HCT116 (cell line): ENCODE measurements around the gene ARSJ. TPM values are rescaled to one million over a fixed set of nuclear protein-coding genes. Genes with fewer than 3 reads are reported as not detected.

Experiments
- ATAC-seq: fragments of 200-7000 bp; cut with Tn5 transposase; 2 replicates; pipeline ENCODE4 v1.9.1; 2020; ENCODE audit warnings: mild to moderate bottlenecking, moderate library complexity
- BruUV-seq: library from RNA; stranded (reverse); fragments of 400-500 nt; replicated peaks from 2 replicates; lab custom pipeline; 2021; lab: Mats Ljungman, UMichigan
- CTCF ChIA-PET: fragments of 300-600 bp; sonication (Branson Sonifier 250); formaldehyde crosslinking; loops from one replicate; lab custom pipeline; 2021; ENCODE audit warnings: antibody characterized with exemption; lab: Charles Lee
- POLR2A ChIA-PET: fragments of 300-600, 350-600 bp; sonication (Branson Sonifier 250); formaldehyde crosslinking; loops from one replicate; lab custom pipeline; 2021; ENCODE audit warnings: antibody characterized with exemption; lab: Charles Lee
- RAD21 ChIA-PET, 2 experiments: fragments of 300-600 bp; sonication (Branson Sonifier 250); formaldehyde crosslinking; loops; one replicate each; lab custom pipeline; 2023; ENCODE audit warnings: low total read pairs in 2 of 2; ENCODE audit not compliant: uncharacterized antibody in 2 of 2, unreplicated experiment in 2 of 2, low non-redundant PET in 1 of 2; lab: Charles Lee
- DNase-seq: peaks from one replicate; pipeline ENCODE4 v3.0.0-alpha.2; 2010; ENCODE audit warnings: low read depth, low spot score
- H2AFZ ChIP-seq: fragments of 200-600 bp; shearing (Covaris generic), sonication (generic); 2 replicates; pipeline ENCODE4 v1.6.1; 2017; ENCODE audit warnings: low read depth, mixed run types, mixed read lengths, antibody characterized with exemption, low read length; ENCODE audit not compliant: poor library complexity, severe bottlenecking
- H3K27ac ChIP-seq: 2 replicates; pipeline ENCODE4 v1.5.1; 2012; ENCODE audit warnings: low read depth, low read length
- H3K27me3 ChIP-seq: fragments of 200-600 bp; sonication (generic); 2 replicates; pipeline ENCODE4 v1.6.1; 2016; ENCODE audit warnings: mixed run types, low read length, mixed read lengths; ENCODE audit not compliant: insufficient read depth
- H3K36me3 ChIP-seq, 2 experiments: fragments of 200-500 bp in 1 of 2; fragments of 200-600 bp in 1 of 2; sonication (Bioruptor generic) in 1 of 2; sonication (generic) in 1 of 2; 2 replicates each; pipeline versions ENCODE4 v1.5.1 to v1.6.1; 2014 to 2016; ENCODE audit warnings: low read length in 2 of 2, inconsistent platforms in 1 of 2, mixed read lengths in 1 of 2, mixed run types in 1 of 2; ENCODE audit not compliant: insufficient read depth in 2 of 2, control insufficient read depth in 1 of 2
- H3K4me1 ChIP-seq, 2 experiments: fragments of 200-600 bp in 1 of 2; sonication (generic) in 1 of 2; 2 replicates each; pipeline versions ENCODE4 v1.5.1 to v1.6.1; 2012 to 2017; ENCODE audit warnings: low read length in 2 of 2, inconsistent platforms in 1 of 2, mild to moderate bottlenecking in 1 of 2, mixed read lengths in 1 of 2, mixed run types in 1 of 2, moderate library complexity in 1 of 2; ENCODE audit not compliant: insufficient read depth in 2 of 2, control insufficient read depth in 1 of 2
- H3K4me2 ChIP-seq: fragments of 200-600 bp; sonication (generic); 2 replicates; pipeline ENCODE4 v1.6.1; 2017; ENCODE audit warnings: mixed run types, low read length, mixed read lengths
- H3K4me3 ChIP-seq, 2 experiments: fragments of 200-600 bp in 1 of 2; sonication (generic) in 1 of 2; replicated peaks in 1 of 2; 2 replicates each; pipeline ENCODE4 v1.5.1; 2011 to 2016; ENCODE audit warnings: low read length in 2 of 2, control low read depth in 1 of 2, low read depth in 1 of 2, mild to moderate bottlenecking in 1 of 2, mixed read lengths in 1 of 2, mixed run types in 1 of 2
- H3K79me2 ChIP-seq: fragments of 200-600 bp; sonication (generic); 2 replicates; pipeline ENCODE4 v1.6.1; 2017; ENCODE audit warnings: mild to moderate bottlenecking, mixed run types, low read length, moderate library complexity, mixed read lengths; ENCODE audit not compliant: insufficient read depth
- H3K9ac ChIP-seq: fragments of 200-600 bp; sonication (generic); 2 replicates; pipeline ENCODE4 v1.6.1; 2016; ENCODE audit warnings: low read length, mixed read lengths
- H3K9me2 ChIP-seq: fragments of 200-600 bp; sonication (generic), shearing (Covaris generic); 2 replicates; pipeline ENCODE4 v1.6.1; 2017; ENCODE audit warnings: mixed run types, mild to moderate bottlenecking, moderate library complexity; ENCODE audit not compliant: insufficient read depth
- H3K9me3 ChIP-seq, 2 experiments: fragments of 200-500 bp in 1 of 2; fragments of 200-600 bp in 1 of 2; sonication (Bioruptor generic) in 1 of 2; sonication (generic) in 1 of 2; 2 replicates each; pipeline ENCODE4 v1.6.1; 2014 to 2017; ENCODE audit warnings: low read length in 2 of 2, mixed read lengths in 2 of 2, inconsistent platforms in 1 of 2, low read depth in 1 of 2, mild to moderate bottlenecking in 1 of 2, mixed run types in 1 of 2, moderate library complexity in 1 of 2; ENCODE audit not compliant: control insufficient read depth in 1 of 2, insufficient read depth in 1 of 2
- H4K20me1 ChIP-seq: fragments of 200-600 bp; sonication (generic), shearing (Covaris generic); 2 replicates; pipeline ENCODE4 v1.6.1; 2017; ENCODE audit warnings: mixed run types, mild to moderate bottlenecking, moderate library complexity; ENCODE audit not compliant: insufficient read depth
- ATF3 ChIP-seq: IDR thresholded peaks from 2 replicates; pipeline ENCODE4 v1.6.1; 2012
- CBX3 ChIP-seq: IDR thresholded peaks from 2 replicates; pipeline ENCODE4 v1.6.1; 2012; ENCODE audit warnings: low read depth
- CTCF ChIP-seq, 3 experiments: fragments of 200-600 bp in 1 of 3; sonication (generic) in 1 of 3; IDR thresholded peaks in 2 of 3; conservative IDR thresholded peaks in 1 of 3; 2 replicates each; pipeline ENCODE4 v1.5.1; 2012 to 2017; ENCODE audit warnings: low read depth in 2 of 3, low read length in 2 of 3, antibody characterized with exemption in 1 of 3, borderline replicate concordance in 1 of 3, control low read depth in 1 of 3, mild to moderate bottlenecking in 1 of 3, mixed read lengths in 1 of 3, mixed run types in 1 of 3, moderate library complexity in 1 of 3; ENCODE audit not compliant: insufficient read depth in 1 of 3
- EGR1 ChIP-seq: IDR thresholded peaks from 2 replicates; pipeline ENCODE4 v1.6.1; 2012; ENCODE audit warnings: low read depth
- ELF1 ChIP-seq: IDR thresholded peaks from 2 replicates; pipeline ENCODE4 v1.6.1; 2012; ENCODE audit warnings: low read depth, borderline replicate concordance
- EZH2 ChIP-seq: fragments of 200-600 bp; sonication (generic); IDR thresholded peaks from 2 replicates; pipeline ENCODE4 v1.6.1; 2017; ENCODE audit warnings: antibody characterized with exemption, mixed run types
- EZH2phosphoT487 ChIP-seq: fragments of 200-600 bp; IDR thresholded peaks from 2 replicates; pipeline ENCODE4 v1.6.1; 2018; ENCODE audit warnings: antibody characterized with exemption, borderline replicate concordance
- POLR2A ChIP-seq: IDR thresholded peaks from 2 replicates; pipeline ENCODE4 v1.7.0; 2011; ENCODE audit warnings: borderline replicate concordance; ENCODE audit not compliant: insufficient read depth, insufficient read length; ENCODE audit errors: extremely low read depth
- POLR2AphosphoS5 ChIP-seq: IDR thresholded peaks from 2 replicates; pipeline ENCODE4 v1.6.1; 2011; ENCODE audit warnings: mild to moderate bottlenecking, low read depth, low read length, moderate library complexity
- RAD21 ChIP-seq: IDR thresholded peaks from 2 replicates; pipeline ENCODE4 v1.6.1; 2012; ENCODE audit warnings: low read depth, mild to moderate bottlenecking
- SIN3A ChIP-seq: IDR thresholded peaks from 2 replicates; pipeline ENCODE4 v1.6.1; 2012; ENCODE audit warnings: low read depth
- SRF ChIP-seq: IDR thresholded peaks from 2 replicates; pipeline ENCODE4 v1.6.1; 2012; ENCODE audit warnings: low read depth
- TCF7L2 ChIP-seq: IDR thresholded peaks from 2 replicates; pipeline ENCODE4 v1.7.0; 2011; ENCODE audit warnings: borderline replicate concordance, inconsistent platforms; ENCODE audit not compliant: insufficient read depth, insufficient read length; ENCODE audit errors: extremely low read depth
- YY1 ChIP-seq: IDR thresholded peaks from 2 replicates; pipeline ENCODE4 v1.6.1; 2011; ENCODE audit warnings: low read length, low read depth, moderate library complexity, mild to moderate bottlenecking; ENCODE audit not compliant: insufficient replicate concordance; ENCODE audit errors: extremely low read depth
- ZFX ChIP-seq: fragments of 450-650 bp; IDR thresholded peaks from 2 replicates; pipeline ENCODE4 v1.6.1; 2017
- ZNF274 ChIP-seq: fragments of 200-500 bp; sonication (Bioruptor generic); IDR thresholded peaks from 2 replicates; pipeline ENCODE4 v1.6.1; 2014; ENCODE audit warnings: mild to moderate bottlenecking, low read depth, low read length, inconsistent platforms
- intact Hi-C: fragments of 100-400 bp; cut with micrococcal nuclease; formaldehyde crosslinking; loops from 2 replicates; pipeline ENCODE4 v1.10.0; 2022
- total RNA-seq: library from RNA; stranded (reverse); gene quantifications from one replicate; pipeline ENCODE4 v1.2.1, GENCODE V29; 2021; ENCODE audit not compliant: unreplicated experiment

Gene ARSJ
- total RNA-seq, 1 experiment from 2014 or later, result 2.3 TPM

GRCh38 chr4:113893546-113893945 is 85.9 kb downstream of the ARSJ start:
- no peaks in the 10 kb centered on the region for H3K36me3 ChIP-seq
- no peaks in the 10 kb centered on the region for H3K79me2 ChIP-seq
- H2AFZ ChIP-seq, result no peak overlapping the region
- ChIA-PET RAD21 (interaction anchor here in 1 of 2 experiments (1.0 kb wide), 1 partner anchor 499 kb away, joined by 3 read pairs; no protein-coding TSS in a partner anchor), CTCF (interaction anchor here (1.0 to 1.1 kb wide), 2 partner anchors 32 to 499 kb away, joined by 4 read pairs; no protein-coding TSS in a partner anchor), POLR2A (no interaction called here)
- H3K9me2 ChIP-seq, result no peaks in the 10 kb centered on the region
- peak; percentile 41 to 51 (median 44); a peak in 4 of 6 replicates for TF ChIP-seq CTCF (IDR thresholded peaks at IDR 0.05 in 2 of 3, conservative IDR thresholded peaks at IDR 0.05 in 1 of 3; ENCODE audit: borderline replicate concordance in 1 of 3, insufficient read depth in 1 of 3, low read depth in 2 of 3, low read length in 2 of 3)
- no peak for TF ChIP-seq CBX3
- peak; percentile 40; the same call in 1 of the 2 replicates for TF ChIP-seq RAD21
- ATAC-seq, result no peak
- intact Hi-C loops, result loop anchor here (1.0 kb wide), 1 partner anchor 499 kb away; no protein-coding TSS in a partner anchor
- DNase-seq, result no peak
- no peak overlapping the region for H3K27ac ChIP-seq
- no peaks in the 10 kb centered on the region for H3K4me1 ChIP-seq
- no peak overlapping the region for H3K9ac ChIP-seq
- H3K4me2 ChIP-seq, result no peak overlapping the region
- H3K4me3 ChIP-seq, result no peak overlapping the region
- no peaks in the 10 kb centered on the region for H3K9me3 ChIP-seq
- no TSS peak for BruUV-seq
- H3K27me3 ChIP-seq, result no peaks in the 10 kb centered on the region
- H4K20me1 ChIP-seq, result no peaks in the 10 kb centered on the region

- H3K79me2 ChIP-seq, result no peaks in the 10 kb centered on the region
- H3K27ac ChIP-seq, result no peak overlapping the region
- BruUV-seq, result no TSS peak
- no peaks in the 10 kb centered on the region for H3K27me3 ChIP-seq
- ChIA-PET POLR2A (no interaction called here), RAD21 (no interaction called here), CTCF (no interaction called here)
- ATAC-seq (no peak), DNase-seq (no peak)
- H3K4me3 ChIP-seq, result no peak overlapping the region
- no peak overlapping the region for H3K4me2 ChIP-seq
- intact Hi-C loops, result no loop called here
- H3K36me3 ChIP-seq, result no peaks in the 10 kb centered on the region
- no peaks in the 10 kb centered on the region for H3K4me1 ChIP-seq
- H4K20me1 ChIP-seq, result no peaks in the 10 kb centered on the region
- H2AFZ ChIP-seq, result no peak overlapping the region
- H3K9ac ChIP-seq, result no peak overlapping the region
- H3K9me3 ChIP-seq, result no peaks in the 10 kb centered on the region
- H3K9me2 ChIP-seq, result no peaks in the 10 kb centered on the region
- TF ChIP-seq EZH2 (no peak), ZNF274 (no peak), SIN3A (no peak), ELF1 (no peak), CBX3 (no peak), ZFX (no peak), ATF3 (no peak), POLR2AphosphoS5 (no peak), SRF (no peak), TCF7L2 (no peak), CTCF (IDR thresholded peaks at IDR 0.05 in 2 of 3, conservative IDR thresholded peaks at IDR 0.05 in 1 of 3; ENCODE audit: borderline replicate concordance in 1 of 3, insufficient read depth in 1 of 3, low read depth in 2 of 3, low read length in 2 of 3) (no peak), EZH2phosphoT487 (no peak), POLR2A (no peak), EGR1 (no peak), YY1 (no peak)
Observed at GRCh38 chr4:113888006-113888405, 91.4 kb downstream of the ARSJ start.
